Mesendoderm (in vitro differentiated cells): ENCODE measurements around the gene UAP1L1.

Experiments
- DNase-seq: peaks from one replicate; pipeline ENCODE4 v3.0.0; 2013
- H2AK5ac ChIP-seq: 2 replicates; pipeline ENCODE4 v1.6.1; 2013; ENCODE audit warnings: low read length, inconsistent platforms
- H2BK120ac ChIP-seq: 2 replicates; pipeline ENCODE4 v1.6.1; 2013; ENCODE audit warnings: low read depth, mild to moderate bottlenecking, low read length, moderate library complexity, mixed read lengths
- H2BK15ac ChIP-seq: replicated peaks from 2 replicates; pipeline ENCODE4 v1.6.1; 2013; ENCODE audit warnings: low read depth, mild to moderate bottlenecking, moderate library complexity
- H2BK5ac ChIP-seq: 2 replicates; pipeline ENCODE4 v1.6.1; 2013; ENCODE audit warnings: low read length, inconsistent platforms
- H3K18ac ChIP-seq: 2 replicates; pipeline ENCODE4 v1.6.1; 2013; ENCODE audit warnings: mild to moderate bottlenecking, low read length, mixed read lengths
- H3K23ac ChIP-seq: one replicate; pipeline ENCODE4 v1.6.1; 2013; ENCODE audit warnings: low read length
- H3K27ac ChIP-seq: 2 replicates; pipeline ENCODE4 v1.5.1; 2013; ENCODE audit warnings: low read depth, mild to moderate bottlenecking, inconsistent platforms, low read length, moderate library complexity
- H3K27me3 ChIP-seq: 2 replicates; pipeline ENCODE4 v1.6.1; 2013; ENCODE audit warnings: low read length, control low read depth, mild to moderate bottlenecking, inconsistent platforms; ENCODE audit not compliant: insufficient read depth, poor library complexity
- H3K36me3 ChIP-seq: 2 replicates; pipeline ENCODE4 v1.6.1; 2013; ENCODE audit warnings: low read length, inconsistent platforms; ENCODE audit not compliant: control insufficient read depth, insufficient read depth
- H3K4ac ChIP-seq: one replicate; pipeline ENCODE4 v1.6.1; 2013; ENCODE audit warnings: low read depth, mild to moderate bottlenecking, low read length, moderate library complexity
- H3K4me1 ChIP-seq: 2 replicates; pipeline ENCODE4 v1.6.1; 2013; ENCODE audit warnings: low read depth, low read length, inconsistent platforms; ENCODE audit not compliant: control insufficient read depth
- H3K4me2 ChIP-seq: 2 replicates; pipeline ENCODE4 v1.6.1; 2013; ENCODE audit warnings: low read length
- H3K4me3 ChIP-seq: 2 replicates; pipeline ENCODE4 v1.5.1; 2013; ENCODE audit warnings: mild to moderate bottlenecking, low read length
- H3K56ac ChIP-seq: one replicate; pipeline ENCODE4 v1.6.1; 2013; ENCODE audit warnings: low read length
- H3K79me1 ChIP-seq: 2 replicates; pipeline ENCODE4 v1.6.1; 2013; ENCODE audit warnings: low read length, inconsistent platforms
- H3K79me2 ChIP-seq: 2 replicates; pipeline ENCODE4 v1.6.1; 2013; ENCODE audit warnings: mild to moderate bottlenecking, low read length; ENCODE audit not compliant: control insufficient read depth, insufficient read depth
- H3K9ac ChIP-seq: 2 replicates; pipeline ENCODE4 v1.6.1; 2013; ENCODE audit warnings: low read length, inconsistent platforms
- H4K5ac ChIP-seq: one replicate; pipeline ENCODE4 v1.6.1; 2013; ENCODE audit warnings: low read length
- H4K8ac ChIP-seq: one replicate; pipeline ENCODE4 v1.6.1; 2013; ENCODE audit warnings: low read depth, mild to moderate bottlenecking, control low read depth, low read length, moderate library complexity
- WGBS: extraction: QIAGEN DNeasy Blood & Tissue Kit; methylation state at CpG from one replicate; pipeline ENCODE4 v1.1.7; 2013; ENCODE audit warnings: low lambda C conversion rate, missing lambda C conversion rate; ENCODE audit not compliant: insufficient coverage; ENCODE audit errors: extremely low coverage; 5-methylcytosine and 5-hydroxymethylcytosine counted together

UAP1L1 gene

GRCh38 chr9:137077758-137078693, 709 bp downstream of the UAP1L1 start:
- WGBS, result no CpG with 5 or more reads among the region's 76 CpGs
- Histone ChIP-seq H3K27me3 (peaks cover 9% of the 10 kb centered on the region), H4K8ac (no peak overlapping the region), H4K5ac (no peak overlapping the region), H3K4me1 (no peaks in the 10 kb centered on the region), H2BK15ac (no peak overlapping the region), H3K56ac (peak overlapping the region; percentile 81), H3K18ac (no peak overlapping the region), H3K4ac (no peak overlapping the region), H3K4me3 (no peak overlapping the region), H3K4me2 (peak overlapping the region; percentile 80), H2BK5ac (no peak overlapping the region), H3K27ac (no peak overlapping the region), H3K9ac (peak overlapping the region; percentile 64), H3K23ac (peak overlapping the region; percentile 89), H3K36me3 (no peaks in the 10 kb centered on the region), H2AK5ac (no peak overlapping the region), H2BK120ac (no peak overlapping the region), H3K79me2 (no peaks in the 10 kb centered on the region), H3K79me1 (no peaks in the 10 kb centered on the region)
- no peak for DNase-seq

- Histone ChIP-seq H3K23ac (peak overlapping the region; percentile 89), H2BK5ac (no peak overlapping the region), H2BK120ac (no peak overlapping the region), H3K4ac (no peak overlapping the region), H3K4me2 (peak overlapping the region; percentile 80), H3K79me1 (no peaks in the 10 kb centered on the region), H3K79me2 (no peaks in the 10 kb centered on the region), H3K4me1 (no peaks in the 10 kb centered on the region), H3K36me3 (no peaks in the 10 kb centered on the region), H3K56ac (peak overlapping the region; percentile 73), H2BK15ac (no peak overlapping the region), H3K27ac (no peak overlapping the region), H3K4me3 (no peak overlapping the region), H3K9ac (peak overlapping the region; percentile 64), H3K18ac (no peak overlapping the region), H4K8ac (no peak overlapping the region), H4K5ac (no peak overlapping the region), H3K27me3 (peaks cover 9% of the 10 kb centered on the region), H2AK5ac (no peak overlapping the region)
- DNase-seq, result peak; percentile 63
- no CpG with 5 or more reads among the region's 51 CpGs for WGBS
Observed at GRCh38 chr9:137078701-137079400, 1.5 kb downstream of the UAP1L1 start.

- Histone ChIP-seq H3K27ac (no peak overlapping the region), H2BK5ac (no peak overlapping the region), H4K8ac (no peak overlapping the region), H3K9ac (no peak overlapping the region), H2BK120ac (no peak overlapping the region), H4K5ac (no peak overlapping the region), H3K4me2 (no peak overlapping the region), H3K4me1 (no peaks in the 10 kb centered on the region), H3K79me1 (no peaks in the 10 kb centered on the region), H3K27me3 (peaks cover 9% of the 10 kb centered on the region), H3K56ac (no peak overlapping the region), H3K79me2 (no peaks in the 10 kb centered on the region), H3K4me3 (no peak overlapping the region), H2BK15ac (no peak overlapping the region), H2AK5ac (no peak overlapping the region), H3K18ac (no peak overlapping the region), H3K4ac (no peak overlapping the region), H3K23ac (no peak overlapping the region), H3K36me3 (no peaks in the 10 kb centered on the region)
- WGBS, result no CpG with 5 or more reads among the region's 13 CpGs
- no peak for DNase-seq
Observed at GRCh38 chr9:137079401-137079787, 2.1 kb downstream of the UAP1L1 start.

DNA sequence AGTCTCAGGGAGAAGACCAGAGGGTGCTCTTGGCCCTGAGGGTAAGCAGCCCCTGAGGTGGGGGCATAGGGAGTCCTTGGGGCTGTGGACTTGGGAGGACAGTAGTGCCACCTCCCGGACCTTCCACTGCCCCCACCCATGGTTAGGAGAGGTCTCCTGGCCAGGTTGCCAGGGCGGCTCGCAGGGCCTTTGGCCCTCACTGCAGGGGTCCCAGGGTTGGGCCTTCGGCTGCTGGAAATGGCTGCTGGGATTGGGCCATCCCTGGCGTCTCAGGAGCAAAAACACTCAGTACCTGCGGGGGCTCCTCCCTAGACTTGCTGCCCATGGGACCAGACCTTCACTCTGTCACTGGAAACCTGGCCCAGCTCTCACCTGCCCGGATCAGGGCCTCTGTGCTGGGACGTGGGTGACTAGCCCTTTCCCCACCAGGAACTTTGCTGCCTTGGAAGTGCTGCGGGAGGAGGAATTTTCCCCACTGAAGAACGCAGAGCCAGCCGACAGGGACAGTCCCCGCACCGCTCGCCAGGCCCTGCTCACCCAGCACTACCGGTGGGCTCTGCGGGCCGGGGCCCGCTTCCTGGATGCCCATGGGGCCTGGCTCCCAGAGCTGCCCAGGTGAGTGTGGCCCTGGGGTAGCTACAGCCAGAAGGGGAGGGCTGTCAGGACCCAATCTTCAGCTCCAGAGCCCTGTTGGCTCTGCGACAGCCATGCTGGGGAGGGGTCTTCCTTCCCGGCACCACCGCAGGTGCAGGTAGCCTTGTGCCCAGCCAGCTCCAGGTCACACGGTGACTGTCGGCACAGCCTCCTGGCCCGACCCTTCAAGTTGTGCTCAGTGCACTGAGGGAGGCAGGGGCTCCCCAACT, 3.2 kb downstream of the UAP1L1 start:
- Histone ChIP-seq H3K27me3 (peaks cover 9% of the 10 kb centered on the region), H3K27ac (no peak overlapping the region), H3K36me3 (no peaks in the 10 kb centered on the region), H4K8ac (no peak overlapping the region), H3K4ac (no peak overlapping the region), H3K79me1 (no peaks in the 10 kb centered on the region), H2BK120ac (no peak overlapping the region), H3K79me2 (no peaks in the 10 kb centered on the region), H3K4me3 (no peak overlapping the region), H3K9ac (no peak overlapping the region), H3K4me2 (no peak overlapping the region), H3K56ac (no peak overlapping the region), H4K5ac (no peak overlapping the region), H3K23ac (no peak overlapping the region), H2BK15ac (no peak overlapping the region), H3K4me1 (no peaks in the 10 kb centered on the region), H2BK5ac (no peak overlapping the region), H2AK5ac (no peak overlapping the region), H3K18ac (no peak overlapping the region)
- WGBS, result no CpG with 5 or more reads among the region's 24 CpGs
- no peak for DNase-seq

DNA sequence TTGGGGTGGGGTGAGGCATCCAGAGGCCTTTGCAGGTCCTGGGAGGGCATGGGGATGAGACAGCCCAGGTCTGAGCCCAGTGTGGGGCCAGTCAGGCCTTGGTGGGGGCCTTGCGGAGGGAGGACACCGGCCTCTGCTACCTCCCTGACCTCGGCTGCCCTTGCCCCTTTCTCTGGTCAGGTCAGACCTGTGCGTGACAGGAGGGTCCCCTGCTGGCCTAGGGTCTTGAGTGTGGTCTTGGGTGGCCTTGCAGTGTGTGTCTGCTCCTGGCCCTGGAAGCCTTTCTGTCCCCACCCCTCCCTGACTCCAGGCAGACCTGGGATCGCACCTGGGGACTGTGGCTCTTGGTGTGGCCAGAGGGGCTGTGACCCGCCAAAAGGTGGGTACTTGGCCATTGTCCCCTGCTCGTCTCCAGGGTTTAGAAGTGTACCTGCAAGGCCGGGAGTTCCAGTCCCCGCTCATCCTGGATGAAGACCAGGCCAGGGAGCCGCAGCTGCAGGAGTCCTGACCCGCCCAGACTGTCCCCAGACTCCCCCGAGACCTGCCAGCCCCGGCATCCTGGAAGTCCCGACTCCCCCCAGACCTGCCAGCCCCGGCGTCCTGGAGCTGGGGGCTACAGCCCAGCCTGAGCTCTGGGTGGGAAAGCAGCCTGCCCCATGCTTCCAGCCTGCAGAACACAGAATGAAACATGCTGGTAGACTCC, 5.1 kb downstream of the UAP1L1 start:
- Histone ChIP-seq H3K79me1 (no peaks in the 10 kb centered on the region), H3K27me3 (peaks cover 9% of the 10 kb centered on the region), H3K79me2 (no peaks in the 10 kb centered on the region), H2BK120ac (no peak overlapping the region), H3K9ac (no peak overlapping the region), H4K5ac (no peak overlapping the region), H3K4me3 (no peak overlapping the region), H2BK5ac (no peak overlapping the region), H3K36me3 (no peaks in the 10 kb centered on the region), H3K18ac (no peak overlapping the region), H2BK15ac (no peak overlapping the region), H3K4me2 (no peak overlapping the region), H4K8ac (no peak overlapping the region), H3K4me1 (no peaks in the 10 kb centered on the region), H3K23ac (no peak overlapping the region), H3K4ac (no peak overlapping the region), H2AK5ac (no peak overlapping the region), H3K27ac (no peak overlapping the region), H3K56ac (no peak overlapping the region)
- DNase-seq, result no peak
- WGBS, result no CpG with 5 or more reads among the region's 16 CpGs
